ENCODE data around the gene PLCB1.

DNA sequence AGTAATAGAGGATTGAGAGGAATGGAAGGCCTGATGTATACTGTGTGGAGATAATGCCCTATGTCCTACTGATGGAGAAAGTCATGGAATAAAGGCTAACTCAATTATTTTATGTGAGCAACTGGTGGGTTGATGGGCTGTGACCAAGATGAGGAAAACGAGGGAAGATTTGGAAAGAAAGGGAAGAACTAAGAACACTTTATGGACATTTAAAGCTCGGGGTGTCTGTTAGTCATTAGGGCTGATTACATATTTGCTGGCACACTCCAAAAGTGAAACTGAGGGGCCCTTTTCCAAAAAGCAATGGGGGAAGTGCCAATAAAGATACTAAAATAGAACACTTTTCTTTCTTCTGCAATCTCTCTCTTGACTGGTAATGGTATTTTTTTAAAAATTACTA lies 439.5 kb downstream of the PLCB1 start:
- no peak for TF ChIP-seq EZH2 (IDR thresholded peaks at IDR 0.05; ENCODE audit: low read depth)
- TF ChIP-seq, protein P1, sequence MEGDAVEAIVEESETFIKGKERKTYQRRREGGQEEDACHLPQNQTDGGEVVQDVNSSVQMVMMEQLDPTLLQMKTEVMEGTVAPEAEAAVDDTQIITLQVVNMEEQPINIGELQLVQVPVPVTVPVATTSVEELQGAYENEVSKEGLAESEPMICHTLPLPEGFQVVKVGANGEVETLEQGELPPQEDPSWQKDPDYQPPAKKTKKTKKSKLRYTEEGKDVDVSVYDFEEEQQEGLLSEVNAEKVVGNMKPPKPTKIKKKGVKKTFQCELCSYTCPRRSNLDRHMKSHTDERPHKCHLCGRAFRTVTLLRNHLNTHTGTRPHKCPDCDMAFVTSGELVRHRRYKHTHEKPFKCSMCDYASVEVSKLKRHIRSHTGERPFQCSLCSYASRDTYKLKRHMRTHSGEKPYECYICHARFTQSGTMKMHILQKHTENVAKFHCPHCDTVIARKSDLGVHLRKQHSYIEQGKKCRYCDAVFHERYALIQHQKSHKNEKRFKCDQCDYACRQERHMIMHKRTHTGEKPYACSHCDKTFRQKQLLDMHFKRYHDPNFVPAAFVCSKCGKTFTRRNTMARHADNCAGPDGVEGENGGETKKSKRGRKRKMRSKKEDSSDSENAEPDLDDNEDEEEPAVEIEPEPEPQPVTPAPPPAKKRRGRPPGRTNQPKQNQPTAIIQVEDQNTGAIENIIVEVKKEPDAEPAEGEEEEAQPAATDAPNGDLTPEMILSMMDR (conservative IDR thresholded peaks at IDR 0.05), result no peak

All from PC-9 (cell line).